ENCODE measurements around the gene DRAXIN. TPM values are rescaled to one million over a fixed set of nuclear protein-coding genes. Genes with fewer than 3 reads are reported as not detected.

The DRAXIN gene
- total RNA-seq, 2 experiments from 2014 or later, result 0.02 to 0.04 TPM

DNA sequence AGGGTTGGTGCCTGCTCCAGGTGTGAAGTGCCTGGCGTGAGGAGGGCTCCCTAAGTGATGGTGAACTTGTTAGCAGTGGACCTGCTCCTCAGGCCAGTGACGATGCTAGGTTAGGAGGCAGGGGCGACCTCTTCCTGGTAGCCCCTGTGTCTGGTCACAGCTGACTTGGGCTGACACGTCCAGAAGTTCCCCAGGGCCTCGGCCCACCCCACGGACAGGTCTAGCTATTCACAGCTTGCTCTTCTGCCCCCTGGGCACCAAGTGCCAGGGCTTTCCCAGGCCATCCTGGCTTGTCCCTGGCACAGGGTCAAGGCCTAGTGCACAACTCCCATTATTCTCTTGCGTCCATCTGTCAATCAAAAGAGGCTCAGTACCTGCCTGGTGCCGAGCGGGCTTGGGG is 59.6 kb downstream of the DRAXIN start:
- intact Hi-C loops (cut with DNase I, micrococcal nuclease), result no loop called here
- ATAC-seq, result no peak
- Mint-ChIP-seq H3K36me3 (ENCODE audit: low read depth) (peaks cover 9% of the 10 kb centered on the region), H3K4me3 (no peak overlapping the region), H3K27ac (no peak overlapping the region), H3K4me1 (peaks cover 6% of the 10 kb centered on the region), H3K27me3 (no peaks in the 10 kb centered on the region), H3K9me3 (ENCODE audit: low read depth) (no peaks in the 10 kb centered on the region)
- ChIA-PET CTCF (interaction anchor here (0.6 kb wide), 1 partner anchor 122 kb away, joined by 3 read pairs; no protein-coding TSS in a partner anchor), POLR2A (no interaction called here)
- DNase-seq, result no peak

- Mint-ChIP-seq H3K9me3 (ENCODE audit: low read depth) (no peaks in the 10 kb centered on the region), H3K4me1 (peaks cover 6% of the 10 kb centered on the region), H3K27ac (no peak overlapping the region), H3K36me3 (ENCODE audit: low read depth) (peaks cover 5% of the 10 kb centered on the region), H3K27me3 (no peaks in the 10 kb centered on the region), H3K4me3 (no peak overlapping the region)
- POLR2A ChIA-PET, result no interaction called here
- CTCF ChIA-PET, result interaction anchor here (0.7 to 0.8 kb wide), 2 partner anchors 12 to 444 kb away, joined by 3 to 4 read pairs; no protein-coding TSS in a partner anchor
- DNase-seq (no peak), ATAC-seq (no peak)
- intact Hi-C loops (cut with DNase I, micrococcal nuclease), result no loop called here
Measured at GRCh38 chr1:11752359-11753088, 61.0 kb downstream of the DRAXIN start.

- Mint-ChIP-seq H3K36me3 (ENCODE audit: low read depth) (peaks cover 5% of the 10 kb centered on the region), H3K9me3 (ENCODE audit: low read depth) (no peaks in the 10 kb centered on the region), H3K4me3 (no peak overlapping the region), H3K4me1 (peaks cover 6% of the 10 kb centered on the region), H3K27me3 (no peaks in the 10 kb centered on the region), H3K27ac (no peak overlapping the region)
- CTCF ChIA-PET, result no interaction called here
- POLR2A ChIA-PET, result no interaction called here
- intact Hi-C loops (cut with DNase I, micrococcal nuclease), result no loop called here
- DNase-seq (no peak), ATAC-seq (no peak)
Measured at GRCh38 chr1:11753555-11754208, 62.2 kb downstream of the DRAXIN start.

DNA sequence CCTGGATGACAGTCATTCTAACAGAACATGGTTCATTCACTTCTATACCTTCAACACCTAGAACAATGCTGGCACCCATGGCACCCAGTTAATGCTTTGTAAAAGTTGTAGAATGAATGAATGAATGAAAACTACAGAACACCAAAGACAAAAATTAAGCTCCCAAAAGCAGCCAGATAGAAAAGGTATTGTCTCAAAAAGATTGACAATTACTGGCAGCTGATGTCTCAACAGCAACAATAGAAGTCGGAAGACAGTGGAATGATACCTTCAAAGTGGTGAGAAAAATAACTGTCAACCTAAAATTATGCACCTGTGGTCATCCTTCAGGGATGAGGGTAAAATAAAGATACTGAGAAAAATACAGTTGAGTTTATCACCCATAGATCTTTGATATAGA is 65.5 kb downstream of the DRAXIN start:
- no peaks in the 10 kb centered on the region for H3K4me1 Mint-ChIP-seq
- ATAC-seq (no peak), DNase-seq (no peak)
- no peaks in the 10 kb centered on the region for H3K36me3 Mint-ChIP-seq (ENCODE audit: low read depth)
- no peak overlapping the region for H3K27ac Mint-ChIP-seq
- no peak overlapping the region for H3K4me3 Mint-ChIP-seq
- ChIA-PET POLR2A (no interaction called here), CTCF (no interaction called here)
- no peaks in the 10 kb centered on the region for H3K9me3 Mint-ChIP-seq (ENCODE audit: low read depth)
- intact Hi-C loops (cut with DNase I, micrococcal nuclease), result no loop called here
- H3K27me3 Mint-ChIP-seq, result peaks cover 7% of the 10 kb centered on the region

DNA sequence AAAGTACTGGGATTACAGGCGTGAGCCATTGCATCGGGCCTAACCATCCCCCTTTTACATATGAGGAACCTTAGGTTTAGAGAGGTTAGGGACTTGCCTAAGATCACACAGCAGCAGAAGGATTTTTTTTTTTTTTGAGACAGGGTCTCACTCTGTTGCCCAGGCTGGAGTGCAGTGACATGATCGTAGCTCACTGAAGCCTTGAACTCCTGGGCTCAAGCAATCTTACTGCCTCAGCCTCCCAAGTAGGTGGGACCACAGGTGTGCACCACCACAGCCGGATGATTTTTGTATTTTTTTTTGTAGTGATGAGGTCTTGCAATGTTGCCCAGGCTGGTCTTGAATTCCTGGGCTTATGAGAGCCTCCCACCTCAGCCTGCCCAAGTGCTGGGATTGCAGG is 68.3 kb downstream of the DRAXIN start:
- H3K36me3 Mint-ChIP-seq (ENCODE audit: low read depth), result no peaks in the 10 kb centered on the region
- ChIA-PET CTCF (interaction anchor here (0.7 kb wide), 1 partner anchor 12 kb away, joined by 3 read pairs; no protein-coding TSS in a partner anchor), POLR2A (no interaction called here)
- no peak overlapping the region for H3K4me3 Mint-ChIP-seq
- ATAC-seq, result no peak
- peaks cover 15% of the 10 kb centered on the region for H3K27me3 Mint-ChIP-seq
- no peaks in the 10 kb centered on the region for H3K4me1 Mint-ChIP-seq
- no peak overlapping the region for H3K27ac Mint-ChIP-seq
- no peak for DNase-seq
- no peaks in the 10 kb centered on the region for H3K9me3 Mint-ChIP-seq (ENCODE audit: low read depth)
- intact Hi-C loops (cut with DNase I, micrococcal nuclease), result no loop called here

DNA sequence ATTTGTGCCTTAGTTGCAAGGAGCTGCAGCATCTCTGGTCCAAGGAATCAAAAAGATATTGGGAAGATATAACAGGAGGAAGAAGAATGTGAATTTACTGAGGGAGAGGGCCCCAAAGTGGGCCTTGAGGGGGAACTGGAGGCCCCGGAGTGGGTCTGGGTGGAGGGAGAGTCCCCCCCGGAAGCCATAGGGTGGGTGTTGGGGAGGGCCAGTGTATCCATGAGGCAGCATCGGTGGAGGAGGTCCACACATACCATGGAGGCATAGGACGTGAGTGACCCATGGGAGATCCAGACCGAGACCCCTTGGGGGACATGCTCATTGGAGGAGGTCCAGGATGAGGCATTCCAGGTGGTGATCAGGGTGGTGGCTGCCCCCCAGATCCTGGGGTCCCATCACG is 69.8 kb downstream of the DRAXIN start:
- Mint-ChIP-seq H3K27me3 (peaks cover 15% of the 10 kb centered on the region), H3K4me3 (no peak overlapping the region), H3K27ac (no peak overlapping the region), H3K4me1 (no peaks in the 10 kb centered on the region), H3K36me3 (ENCODE audit: low read depth) (no peaks in the 10 kb centered on the region), H3K9me3 (ENCODE audit: low read depth) (no peaks in the 10 kb centered on the region)
- intact Hi-C loops (cut with DNase I, micrococcal nuclease), result no loop called here
- POLR2A ChIA-PET, result no interaction called here
- no peak for ATAC-seq
- CTCF ChIA-PET, result no interaction called here
- no peak for DNase-seq

DNA sequence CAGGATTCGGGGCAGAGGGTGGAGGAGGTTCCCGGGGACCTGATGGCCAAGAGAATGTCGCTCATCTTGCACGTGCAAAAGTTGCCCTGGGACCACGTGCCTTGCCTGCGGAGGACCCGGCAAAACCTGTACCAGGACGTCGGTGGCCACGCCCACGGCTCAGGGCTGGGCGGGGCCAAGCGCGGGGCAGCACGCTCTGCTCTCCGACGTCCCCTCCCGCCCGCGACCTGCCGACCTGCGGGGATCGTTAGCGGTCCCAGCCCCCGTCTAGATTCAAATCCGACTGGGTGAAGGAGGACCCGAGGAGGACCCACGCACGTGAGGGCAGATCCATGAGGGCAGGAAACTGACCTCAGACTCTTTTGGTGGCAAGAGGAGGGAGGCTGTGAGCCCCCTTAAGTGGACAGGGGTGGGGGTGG is 70.5 kb downstream of the DRAXIN start, which contains the start of gene C1orf167:
C1orf167 (plus strand) TSS at position 206 of the 419 bp plus-strand sequence. CDS start 2,208 bp downstream, outside the sequence.
- Mint-ChIP-seq H3K27me3 (peaks cover 15% of the 10 kb centered on the region), H3K9me3 (ENCODE audit: low read depth) (no peaks in the 10 kb centered on the region), H3K36me3 (ENCODE audit: low read depth) (no peaks in the 10 kb centered on the region), H3K27ac (no peak within 1 kb of the TSS), H3K4me1 (no peaks in the 10 kb centered on the region), H3K4me3 (no peak within 1 kb of the TSS)
- POLR2A ChIA-PET, result no interaction called here
- intact Hi-C loops (cut with DNase I, micrococcal nuclease), result no loop called here
- DNase-seq (peak; percentile 58), ATAC-seq (peak; percentile 84)
- CTCF ChIA-PET, result interaction anchor here (0.7 kb wide), 1 partner anchor 724 kb away, joined by 3 read pairs; no protein-coding TSS in a partner anchor

DNA sequence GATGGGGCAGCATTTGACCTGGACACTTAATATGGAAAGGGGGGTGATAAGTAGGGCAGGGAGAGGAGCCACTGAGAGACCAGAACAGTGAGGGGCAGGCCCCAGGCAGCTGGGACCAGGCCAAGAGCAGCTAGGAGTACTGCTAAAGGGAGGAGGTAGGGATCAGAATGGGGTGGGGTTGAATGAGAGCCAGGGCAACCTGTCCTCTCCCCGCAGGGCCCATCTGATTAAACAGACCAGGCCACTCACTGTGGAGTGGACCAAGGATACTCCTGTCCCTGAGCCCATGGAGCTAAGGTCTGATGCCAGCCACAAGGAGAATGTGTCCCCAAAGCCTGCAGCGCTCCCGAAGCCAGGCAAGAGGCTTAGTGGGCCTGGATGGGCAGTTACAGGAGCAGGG is 72.6 kb downstream of the DRAXIN start:
- H3K9me3 Mint-ChIP-seq (ENCODE audit: low read depth), result no peaks in the 10 kb centered on the region
- no peaks in the 10 kb centered on the region for H3K36me3 Mint-ChIP-seq (ENCODE audit: low read depth)
- intact Hi-C loops (cut with DNase I, micrococcal nuclease), result no loop called here
- H3K4me3 Mint-ChIP-seq, result no peak overlapping the region
- ChIA-PET POLR2A (no interaction called here), CTCF (no interaction called here)
- ATAC-seq, result no peak
- DNase-seq, result no peak
- H3K27ac Mint-ChIP-seq, result no peak overlapping the region
- H3K27me3 Mint-ChIP-seq, result peaks cover 15% of the 10 kb centered on the region
- no peaks in the 10 kb centered on the region for H3K4me1 Mint-ChIP-seq

DNA sequence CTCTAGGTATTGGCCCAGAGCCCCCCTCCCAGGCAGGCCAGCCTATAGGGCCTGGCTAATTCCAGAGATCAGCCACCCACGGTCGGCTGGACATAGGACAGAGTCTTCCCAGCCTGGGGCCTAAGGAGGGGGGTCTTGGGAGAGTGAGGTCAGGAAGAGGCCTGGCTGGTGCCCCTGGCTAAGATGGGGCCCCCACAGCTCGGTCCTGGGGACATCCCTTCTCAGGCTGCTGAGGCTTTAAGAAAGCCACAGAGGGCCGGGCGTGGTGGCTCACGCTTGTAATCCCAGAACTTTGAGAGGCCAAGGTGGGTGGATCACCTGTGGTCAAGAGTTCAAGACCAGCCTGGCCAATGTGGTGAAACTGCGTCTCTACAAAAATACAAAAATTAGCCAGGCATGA is 73.0 kb downstream of the DRAXIN start:
- intact Hi-C loops (cut with DNase I, micrococcal nuclease), result no loop called here
- Mint-ChIP-seq H3K9me3 (ENCODE audit: low read depth) (no peaks in the 10 kb centered on the region), H3K27ac (no peak overlapping the region), H3K27me3 (peaks cover 15% of the 10 kb centered on the region), H3K4me1 (no peaks in the 10 kb centered on the region), H3K4me3 (no peak overlapping the region), H3K36me3 (ENCODE audit: low read depth) (no peaks in the 10 kb centered on the region)
- no peak for DNase-seq
- no peak for ATAC-seq
- CTCF ChIA-PET, result no interaction called here
- POLR2A ChIA-PET, result no interaction called here

- no peaks in the 10 kb centered on the region for H3K4me1 Mint-ChIP-seq
- CTCF ChIA-PET, result no interaction called here
- H3K9me3 Mint-ChIP-seq (ENCODE audit: low read depth), result no peaks in the 10 kb centered on the region
- peaks cover 12% of the 10 kb centered on the region for H3K27me3 Mint-ChIP-seq
- H3K27ac Mint-ChIP-seq, result no peak overlapping the region
- POLR2A ChIA-PET, result interaction anchor here (0.6 kb wide), 1 partner anchor 433 kb away, joined by 3 read pairs; no protein-coding TSS in a partner anchor
- intact Hi-C loops (cut with DNase I, micrococcal nuclease), result no loop called here
- no peak overlapping the region for H3K4me3 Mint-ChIP-seq
- DNase-seq, result no peak
- no peak for ATAC-seq
- H3K36me3 Mint-ChIP-seq (ENCODE audit: low read depth), result no peaks in the 10 kb centered on the region
Measured at GRCh38 chr1:11765661-11766428, 74.3 kb downstream of the DRAXIN start.

GRCh38 chr1:11766429-11766776 is 74.9 kb downstream of the DRAXIN start:
- no peak overlapping the region for H3K4me3 Mint-ChIP-seq
- no peak overlapping the region for H3K27ac Mint-ChIP-seq
- H3K4me1 Mint-ChIP-seq, result no peaks in the 10 kb centered on the region
- H3K36me3 Mint-ChIP-seq (ENCODE audit: low read depth), result no peaks in the 10 kb centered on the region
- intact Hi-C loops (cut with DNase I, micrococcal nuclease), result no loop called here
- ATAC-seq (no peak), DNase-seq (no peak)
- ChIA-PET POLR2A (interaction anchor here (0.6 kb wide), 1 partner anchor 433 kb away, joined by 3 read pairs; no protein-coding TSS in a partner anchor), CTCF (no interaction called here)
- H3K27me3 Mint-ChIP-seq, result peaks cover 8% of the 10 kb centered on the region
- no peaks in the 10 kb centered on the region for H3K9me3 Mint-ChIP-seq (ENCODE audit: low read depth)

Data from activated CD4-positive, alpha-beta T cell treated with anti-CD3 and anti-CD28 coated beads for 36 hours (primary cell).